ENCODE data around the gene TANK. TPM values are rescaled to one million over a fixed set of nuclear protein-coding genes. Genes with fewer than 3 reads are reported as not detected.

Gene TANK
- total RNA-seq, 4 donors from 2014 or later: 76.9 to 115 (median 98.1) TPM

GRCh38 chr2:161250864-161251436, 90.7 kb downstream of the TANK start:
- Histone ChIP-seq H3K27me3 (no peaks in the 10 kb centered on the region), H3K4me1 (peaks cover 0 to 4% of the 10 kb centered on the region in 2 donors), H3K4me3 (replicated peaks in 1 of 3) (no peak overlapping the region), H3K9me3 (no peaks in the 10 kb centered on the region), H3K27ac (peak overlapping the region in 1 of 3 donors; percentile 24), H3K36me3 (no peaks in the 10 kb centered on the region)
- peak in 5 of 6 experiments; percentile 53 to 71 (median 65) for TF ChIP-seq CTCF (IDR thresholded peaks at IDR 0.05)
- no peak for TF ChIP-seq POLR2A (IDR thresholded peaks at IDR 0.05)
- no peak for DNase-seq
- 26 to 34% methylated on average over 2 of the region's 2 CpGs for WGBS, 2 donors
- intact Hi-C loops (cut with DNase I): no loop called here

DNA sequence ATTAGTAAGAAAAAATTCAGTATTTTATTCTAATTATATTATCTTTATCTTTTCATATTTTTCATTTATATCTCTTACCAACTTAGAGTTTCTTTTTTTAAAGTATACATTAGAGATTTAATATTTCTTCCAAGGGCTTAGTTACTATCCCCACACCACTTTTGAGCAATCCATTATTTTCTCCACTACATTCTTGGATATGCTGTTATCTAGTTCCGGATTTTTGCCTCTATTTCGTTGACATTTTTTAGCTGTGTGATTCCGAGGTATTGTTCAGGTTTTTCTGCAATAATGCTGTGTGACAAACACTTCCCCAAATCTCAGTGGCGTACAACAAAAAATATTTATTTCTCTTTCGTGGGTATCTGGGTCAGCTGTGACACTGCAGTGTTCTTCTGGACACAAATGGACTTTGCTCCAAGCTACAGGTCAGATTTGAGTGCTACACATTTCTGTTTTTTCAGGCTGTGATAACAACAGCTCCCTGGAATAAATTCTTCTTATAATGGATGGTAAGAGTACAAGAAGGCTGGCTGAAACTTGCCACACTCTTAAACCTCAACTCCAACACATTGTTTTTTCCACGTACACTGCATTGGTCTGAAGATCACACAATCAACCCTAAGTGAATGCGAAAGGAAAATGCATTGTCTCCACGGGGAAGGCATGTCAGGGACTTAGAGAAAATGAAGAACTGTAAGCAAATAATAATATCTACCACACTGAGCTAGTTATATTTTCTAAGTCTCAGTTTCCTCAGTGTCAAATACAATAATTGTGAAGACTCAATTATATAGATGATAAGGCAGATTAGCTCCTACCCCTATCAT, 97.1 kb downstream of the TANK start:
- no peak for DNase-seq
- WGBS, 2 donors: 54 to 55% methylated on average over 8 of the region's 8 CpGs
- no peak overlapping the region for H3K4me3 ChIP-seq (replicated peaks in 1 of 3)
- no peaks in the 10 kb centered on the region for H3K4me1 ChIP-seq
- H3K27ac ChIP-seq: peak overlapping the region; percentile 28 to 73 (median 43)
- no peaks in the 10 kb centered on the region for H3K27me3 ChIP-seq
- TF ChIP-seq CTCF (IDR thresholded peaks at IDR 0.05) (no peak), POLR2A (IDR thresholded peaks at IDR 0.05) (peak in 1 of 2 donors; percentile 21)
- intact Hi-C loops (cut with DNase I): no loop called here
- H3K36me3 ChIP-seq: no peaks in the 10 kb centered on the region
- H3K9me3 ChIP-seq: no peaks in the 10 kb centered on the region

GRCh38 chr2:161265874-161266273, 105.6 kb downstream of the TANK start:
- Histone ChIP-seq H3K4me3 (replicated peaks in 1 of 3) (no peak overlapping the region), H3K36me3 (no peaks in the 10 kb centered on the region), H3K9me3 (no peaks in the 10 kb centered on the region), H3K27me3 (no peaks in the 10 kb centered on the region), H3K4me1 (peaks cover 6 to 7% of the 10 kb centered on the region in 2 donors), H3K27ac (no peak overlapping the region)
- 94 to 95% methylated on average over 11 of the region's 11 CpGs for WGBS, 2 donors
- TF ChIP-seq POLR2A (IDR thresholded peaks at IDR 0.05) (no peak), CTCF (IDR thresholded peaks at IDR 0.05) (no peak)
- no peak for DNase-seq
- intact Hi-C loops (cut with DNase I): no loop called here

DNA sequence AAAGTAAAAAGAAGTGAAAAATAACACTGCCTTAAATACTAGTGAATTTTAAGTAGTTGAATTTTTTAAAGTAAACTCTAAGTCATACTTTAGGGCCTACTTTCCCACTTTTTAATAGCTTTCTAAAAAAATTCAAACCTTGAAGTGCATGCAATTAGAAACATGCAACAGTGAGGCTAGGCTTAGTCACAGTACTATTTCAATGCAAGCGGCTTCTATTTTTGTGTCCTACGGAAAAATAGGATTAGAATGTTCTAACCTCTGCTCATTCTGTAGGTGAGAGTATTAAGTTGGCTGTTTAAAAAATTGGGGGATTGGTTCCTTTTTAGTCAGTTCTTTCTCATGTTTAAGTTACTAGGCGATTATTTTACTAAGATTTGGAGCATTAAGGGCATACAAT, 108.9 kb downstream of the TANK start:
- intact Hi-C loops (cut with DNase I): no loop called here

More for the DNA sequence above, 108.9 kb downstream of the TANK start:
- H3K4me1 ChIP-seq: peaks cover 6 to 7% of the 10 kb centered on the region in 2 donors
- H3K4me3 ChIP-seq (replicated peaks in 1 of 3): no peak overlapping the region
- no peak for TF ChIP-seq CTCF (IDR thresholded peaks at IDR 0.05)
- TF ChIP-seq POLR2A (IDR thresholded peaks at IDR 0.05): no peak
- no peaks in the 10 kb centered on the region for H3K27me3 ChIP-seq
- no peaks in the 10 kb centered on the region for H3K36me3 ChIP-seq
- H3K27ac ChIP-seq: no peak overlapping the region
- no peak for DNase-seq
- no peaks in the 10 kb centered on the region for H3K9me3 ChIP-seq
- 95 to 97% methylated on average over 3 of the region's 3 CpGs for WGBS, 2 donors
